ENCODE measurements around the gene RGS6. TPM values are rescaled to one million over a fixed set of nuclear protein-coding genes. Genes with fewer than 3 reads are reported as not detected.

RGS6 gene
- total RNA-seq, 6 donors from 2014 or later: 0.83 to 12.9 (median 2.2) TPM; not detected in 1

GRCh38 chr14:71995741-71996140 is 63.5 kb downstream of the RGS6 start:
- H3K9me3 ChIP-seq: no peaks in the 10 kb centered on the region
- H3K27me3 ChIP-seq: no peaks in the 10 kb centered on the region
- no peak overlapping the region for H3K27ac ChIP-seq
- no peak for ATAC-seq (ENCODE audit: low FRiP score in 2 of 2)
- no peaks in the 10 kb centered on the region for H3K36me3 ChIP-seq
- 90 to 98% methylated on average over 6 to 9 of the region's 9 CpGs for WGBS, 2 donors
- no peak overlapping the region for H3K4me3 ChIP-seq
- H3K4me1 ChIP-seq: no peaks in the 10 kb centered on the region
- TF ChIP-seq EP300 (IDR thresholded peaks at IDR 0.05): no peak
- TF ChIP-seq POLR2AphosphoS5 (IDR thresholded peaks at IDR 0.05): no peak
- no peak for TF ChIP-seq CTCF (IDR thresholded peaks at IDR 0.05)
- TF ChIP-seq POLR2A (IDR thresholded peaks at IDR 0.05): no peak
- DNase-seq: no peak

DNA sequence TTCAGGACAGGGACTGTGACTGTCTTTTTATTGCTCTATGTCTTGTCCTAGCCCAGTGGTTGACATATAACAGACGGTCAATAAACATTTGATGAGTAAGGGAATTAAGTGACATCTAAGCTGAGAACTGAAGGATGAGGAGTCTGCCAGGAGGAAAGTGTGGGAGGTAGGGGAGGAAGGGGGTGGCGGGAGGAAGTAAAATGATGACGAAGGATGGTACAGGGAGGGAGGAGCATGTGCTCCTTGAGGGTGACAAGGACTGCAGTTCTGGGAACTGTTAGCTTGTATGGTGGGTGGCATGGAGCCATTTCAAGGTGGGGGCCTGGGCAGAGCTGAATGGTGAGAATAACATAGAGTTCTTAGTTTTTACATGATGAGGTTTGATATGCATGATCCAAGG is 64.4 kb downstream of the RGS6 start:
- Histone ChIP-seq H3K27me3 (no peaks in the 10 kb centered on the region), H3K9me3 (no peaks in the 10 kb centered on the region), H3K36me3 (no peaks in the 10 kb centered on the region), H3K4me3 (no peak overlapping the region), H3K4me1 (no peaks in the 10 kb centered on the region), H3K27ac (no peak overlapping the region)
- 73 to 84% methylated on average over 3 of the region's 3 CpGs for WGBS, 2 donors
- TF ChIP-seq POLR2A (IDR thresholded peaks at IDR 0.05) (no peak), POLR2AphosphoS5 (IDR thresholded peaks at IDR 0.05) (no peak)
- ATAC-seq (ENCODE audit: low FRiP score in 2 of 2): no peak
- no peak for DNase-seq

DNA sequence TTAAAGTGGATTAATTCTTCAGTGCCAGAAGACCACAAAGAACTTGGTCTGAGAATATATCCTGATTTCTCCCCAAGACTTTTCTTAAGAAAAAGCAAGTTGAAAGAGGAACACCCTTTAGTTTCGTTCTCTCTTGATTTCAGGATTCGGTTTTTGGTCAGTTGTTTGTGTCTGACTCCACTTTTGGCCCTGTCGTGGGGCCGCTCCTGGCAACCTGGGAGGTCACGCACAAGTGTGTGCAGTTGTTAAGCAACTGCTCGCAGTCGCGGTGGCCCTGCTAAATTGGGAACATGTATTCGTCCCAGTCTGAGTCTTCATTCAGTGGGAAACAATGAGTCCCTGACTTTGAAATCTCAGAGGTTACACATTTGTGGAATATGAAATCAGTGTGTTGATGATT is 68.7 kb downstream of the RGS6 start:
- peak in 1 of 2 donors; percentile 17 for DNase-seq
- no peaks in the 10 kb centered on the region for H3K9me3 ChIP-seq
- ATAC-seq (ENCODE audit: low FRiP score in 2 of 2): no peak
- no peak overlapping the region for H3K27ac ChIP-seq
- no peak overlapping the region for H3K4me3 ChIP-seq
- TF ChIP-seq EP300 (IDR thresholded peaks at IDR 0.05): no peak
- no peak for TF ChIP-seq POLR2A (IDR thresholded peaks at IDR 0.05)
- TF ChIP-seq CTCF (IDR thresholded peaks at IDR 0.05): no peak
- no peak for TF ChIP-seq POLR2AphosphoS5 (IDR thresholded peaks at IDR 0.05)
- H3K36me3 ChIP-seq: no peaks in the 10 kb centered on the region
- 72 to 75% methylated on average over 9 of the region's 9 CpGs for WGBS, 2 donors
- no peaks in the 10 kb centered on the region for H3K27me3 ChIP-seq
- no peaks in the 10 kb centered on the region for H3K4me1 ChIP-seq

- Histone ChIP-seq H3K4me1 (no peaks in the 10 kb centered on the region), H3K27ac (no peak overlapping the region), H3K36me3 (no peaks in the 10 kb centered on the region), H3K4me3 (no peak overlapping the region), H3K9me3 (no peaks in the 10 kb centered on the region), H3K27me3 (no peaks in the 10 kb centered on the region)
- WGBS, 2 donors: 85 to 92% methylated on average over 3 of the region's 3 CpGs
- no peak for TF ChIP-seq POLR2AphosphoS5 (IDR thresholded peaks at IDR 0.05)
- TF ChIP-seq CTCF (IDR thresholded peaks at IDR 0.05): no peak
- no peak for TF ChIP-seq POLR2A (IDR thresholded peaks at IDR 0.05)
- TF ChIP-seq EP300 (IDR thresholded peaks at IDR 0.05): no peak
- DNase-seq (no peak), ATAC-seq (ENCODE audit: low FRiP score in 2 of 2) (no peak)
These were observed 70.5 kb downstream of the RGS6 start for GRCh38 chr14:72002731-72003130.

GRCh38 chr14:72008666-72009065 is 76.4 kb downstream of the RGS6 start:
- Histone ChIP-seq H3K36me3 (no peaks in the 10 kb centered on the region), H3K27me3 (no peaks in the 10 kb centered on the region), H3K9me3 (no peaks in the 10 kb centered on the region), H3K27ac (no peak overlapping the region), H3K4me1 (no peaks in the 10 kb centered on the region), H3K4me3 (no peak overlapping the region)
- DNase-seq (no peak), ATAC-seq (ENCODE audit: low FRiP score in 2 of 2) (no peak)
- TF ChIP-seq CTCF (IDR thresholded peaks at IDR 0.05) (no peak), POLR2A (IDR thresholded peaks at IDR 0.05) (no peak), EP300 (IDR thresholded peaks at IDR 0.05) (no peak), POLR2AphosphoS5 (IDR thresholded peaks at IDR 0.05) (no peak)
